WTC11 (cell line): ENCODE results near the gene ALOX12B. TPM values are rescaled to one million over a fixed set of nuclear protein-coding genes. Genes with fewer than 3 reads are reported as not detected.
A peak's percentile ranks its signal among the peaks of the same experiment; 100 is the strongest.

Experiments
- AFF4 ChIP-seq: sonication (generic); formaldehyde crosslinking; IDR thresholded peaks from 2 replicates; pipeline ENCODE4 v1.8.1; 2023; ENCODE audit warnings: mild to moderate bottlenecking, missing genetic modification reagents, borderline replicate concordance
- ATF2 ChIP-seq: sonication (generic); formaldehyde crosslinking; IDR thresholded peaks from 2 replicates; pipeline ENCODE4 v1.8.1; 2022; ENCODE audit warnings: low read depth, missing genetic modification reagents, borderline replicate concordance
- CTCF ChIP-seq: fragments of 200-600 bp; IDR thresholded peaks from 2 replicates; pipeline ENCODE4 v1.8.0; 2022; ENCODE audit warnings: antibody characterized with exemption
- ESRRA ChIP-seq: sonication (generic); formaldehyde crosslinking; IDR thresholded peaks from 2 replicates; pipeline ENCODE4 v1.8.1; 2022; ENCODE audit warnings: mild to moderate bottlenecking, missing genetic modification reagents, borderline replicate concordance
- ETV6 ChIP-seq: sonication (generic); formaldehyde crosslinking; IDR thresholded peaks from 2 replicates; pipeline ENCODE4 v1.8.1; 2022; ENCODE audit warnings: mild to moderate bottlenecking, missing genetic modification reagents
- FOXK1 ChIP-seq: sonication (generic); formaldehyde crosslinking; IDR thresholded peaks from 2 replicates; pipeline ENCODE4 v1.8.0; 2022; ENCODE audit warnings: mild to moderate bottlenecking, moderate library complexity, missing genetic modification reagents
- FOXP1 ChIP-seq: sonication (generic); formaldehyde crosslinking; IDR thresholded peaks from 2 replicates; pipeline ENCODE4 v1.8.0; 2022; ENCODE audit warnings: missing genetic modification reagents, mild to moderate bottlenecking, moderate library complexity, borderline replicate concordance
- HMGA2 ChIP-seq: fragments of 250-450 bp; sonication (Bioruptor Pico); IDR thresholded peaks from 2 replicates; pipeline ENCODE4 v1.4.0; 2021; ENCODE audit warnings: mild to moderate bottlenecking, moderate library complexity
- JUN ChIP-seq: sonication (generic); formaldehyde crosslinking; IDR thresholded peaks from 2 replicates; pipeline ENCODE4 v1.8.0; 2023; ENCODE audit warnings: mild to moderate bottlenecking, missing genetic modification reagents
- MXD4 ChIP-seq: fragments of 250-450 bp; sonication (Bioruptor Pico); IDR thresholded peaks from 2 replicates; pipeline ENCODE4 v1.8.0; 2021; ENCODE audit warnings: mild to moderate bottlenecking, moderate library complexity, borderline replicate concordance
- MYBL2 ChIP-seq: sonication (generic); formaldehyde crosslinking; IDR thresholded peaks from 2 replicates; pipeline ENCODE4 v1.8.1; 2023; ENCODE audit warnings: mild to moderate bottlenecking, moderate library complexity, missing genetic modification reagents
- NFE2L1 ChIP-seq: sonication (generic); formaldehyde crosslinking; IDR thresholded peaks from 2 replicates; pipeline ENCODE4 v1.8.1; 2023; ENCODE audit warnings: missing genetic modification reagents
- OVOL2 ChIP-seq: fragments of 250-450 bp; sonication (Bioruptor Pico); IDR thresholded peaks from 2 replicates; pipeline ENCODE4 v1.9.0; 2021; ENCODE audit warnings: mild to moderate bottlenecking, borderline replicate concordance
- PRDM15 ChIP-seq: sonication (generic); formaldehyde crosslinking; IDR thresholded peaks from 2 replicates; pipeline ENCODE4 v1.8.0; 2022; ENCODE audit warnings: missing genetic modification reagents
- RELA ChIP-seq: sonication (generic); formaldehyde crosslinking; IDR thresholded peaks from 2 replicates; pipeline ENCODE4 v1.8.1; 2022; ENCODE audit warnings: missing genetic modification reagents, mild to moderate bottlenecking, borderline replicate concordance
- SMAD4 ChIP-seq: sonication (generic); formaldehyde crosslinking; IDR thresholded peaks from 2 replicates; pipeline ENCODE4 v1.8.0; 2022; ENCODE audit warnings: mild to moderate bottlenecking, missing genetic modification reagents
- SP1 ChIP-seq: sonication (generic); formaldehyde crosslinking; conservative IDR thresholded peaks from 2 replicates; pipeline ENCODE4 v1.8.1; 2022; ENCODE audit warnings: missing genetic modification reagents
- USF1 ChIP-seq: sonication (generic); formaldehyde crosslinking; IDR thresholded peaks from 2 replicates; pipeline ENCODE4 v1.8.0; 2022; ENCODE audit warnings: mild to moderate bottlenecking, missing genetic modification reagents
- ZBTB43 ChIP-seq: sonication (generic); formaldehyde crosslinking; IDR thresholded peaks from 2 replicates; pipeline ENCODE4 v1.8.1; 2023; ENCODE audit warnings: mild to moderate bottlenecking, missing genetic modification reagents
- ZNF416 ChIP-seq: fragments of 250-450 bp; sonication (Bioruptor Pico); IDR thresholded peaks from 2 replicates; pipeline ENCODE4 v1.9.0; 2021; ENCODE audit warnings: mild to moderate bottlenecking, inconsistent platforms
- total RNA-seq: library from RNA; stranded (reverse); gene quantifications from 3 replicates; pipeline ENCODE4 v1.2.3, GENCODE V29; 2021
- TF ChIP-seq, protein P1 (sequence below): sonication (generic); formaldehyde crosslinking; IDR thresholded peaks from 2 replicates; pipeline ENCODE4 v1.8.1; 2023; ENCODE audit warnings: mild to moderate bottlenecking, moderate library complexity, missing genetic modification reagents
- TF ChIP-seq, protein P2 (sequence below): sonication (generic); formaldehyde crosslinking; IDR thresholded peaks from 2 replicates; pipeline ENCODE4 v1.8.0; 2022; ENCODE audit warnings: mild to moderate bottlenecking, missing genetic modification reagents

ALOX12B gene
- total RNA-seq, 1 experiment from 2014 or later = 0.72 TPM

DNA sequence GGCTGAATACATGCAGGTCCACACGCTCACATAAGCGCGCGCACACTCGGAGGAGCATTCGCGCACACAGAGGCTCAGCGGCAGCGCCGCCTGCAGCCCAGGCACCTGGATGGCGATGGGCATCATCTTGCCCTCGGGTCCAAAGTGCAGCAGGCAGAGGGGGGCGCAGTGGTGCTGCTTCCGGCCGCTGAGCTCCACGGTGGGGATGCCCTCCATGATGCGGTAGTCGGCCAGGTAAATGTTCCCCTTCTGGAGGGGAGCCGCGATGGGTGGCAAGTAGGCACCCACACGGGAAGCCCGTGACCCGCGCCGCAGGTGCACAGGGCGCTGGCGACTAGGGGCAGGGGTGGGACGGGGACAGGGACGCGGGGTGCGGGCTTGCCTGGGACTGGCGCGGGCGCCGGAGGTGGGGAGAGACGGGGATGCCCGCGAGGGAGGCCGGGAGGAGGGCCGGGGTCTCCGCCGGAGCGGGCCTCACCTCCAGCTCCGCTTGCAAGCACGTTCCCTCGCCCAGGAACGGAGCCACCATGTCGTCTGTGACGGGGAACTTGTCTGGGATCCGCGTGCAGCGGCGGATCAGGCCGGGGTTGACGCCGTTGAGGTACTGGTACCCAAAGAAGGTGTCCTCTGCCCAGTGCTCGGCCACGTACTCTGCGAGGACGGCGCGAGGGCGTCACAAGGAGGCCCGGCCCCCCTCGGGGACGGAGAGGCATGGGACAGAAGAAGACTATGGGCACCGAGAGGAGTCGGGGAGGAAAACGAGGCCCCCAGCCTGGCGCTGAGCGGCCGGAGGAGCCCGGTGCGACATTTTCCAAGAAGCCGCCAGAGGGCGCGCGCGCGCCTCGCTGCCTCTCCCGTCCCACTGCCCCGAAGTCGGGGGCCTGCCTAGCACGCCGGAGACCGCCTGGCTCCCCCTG lies 8.0 kb downstream of the ALOX12B start (continued):
- TF ChIP-seq ETV6 (CRISPR knock-in tag) (0 out of 2 replicates have a peak, but pooled peaks have one; percentile 62), ATF2 (CRISPR knock-in tag) (no peak), FOXP1 (CRISPR knock-in tag) (peak; percentile 20; the same call in 1 of the 2 replicates), MXD4 (CRISPR knock-in tag) (no peak), ESRRA (no peak), OVOL2 (CRISPR knock-in tag) (no peak), MYBL2 (CRISPR knock-in tag) (0 out of 2 replicates have a peak, but pooled peaks have one; percentile 54), SMAD4 (no peak), HMGA2 (CRISPR knock-in tag) (no peak), RELA (no peak), AFF4 (CRISPR knock-in tag) (0 out of 2 replicates have a peak, but pooled peaks have one; percentile 25), ZBTB43 (CRISPR knock-in tag) (0 out of 2 replicates have a peak, but pooled peaks have one; percentile 27), NFE2L1 (CRISPR knock-in tag) (no peak), CTCF (peak; percentile 85), SP1 (CRISPR knock-in tag) (peak; percentile 72), USF1 (CRISPR knock-in tag) (0 out of 2 replicates have a peak, but pooled peaks have one; percentile 31), ZNF416 (CRISPR knock-in tag) (peak; percentile 98), PRDM15 (peak; percentile 5; the same call in 1 of the 2 replicates), JUN (CRISPR knock-in tag) (no peak), FOXK1 (CRISPR knock-in tag) (peak; percentile 65; the same call in 1 of the 2 replicates)
- TF ChIP-seq, protein P1, sequence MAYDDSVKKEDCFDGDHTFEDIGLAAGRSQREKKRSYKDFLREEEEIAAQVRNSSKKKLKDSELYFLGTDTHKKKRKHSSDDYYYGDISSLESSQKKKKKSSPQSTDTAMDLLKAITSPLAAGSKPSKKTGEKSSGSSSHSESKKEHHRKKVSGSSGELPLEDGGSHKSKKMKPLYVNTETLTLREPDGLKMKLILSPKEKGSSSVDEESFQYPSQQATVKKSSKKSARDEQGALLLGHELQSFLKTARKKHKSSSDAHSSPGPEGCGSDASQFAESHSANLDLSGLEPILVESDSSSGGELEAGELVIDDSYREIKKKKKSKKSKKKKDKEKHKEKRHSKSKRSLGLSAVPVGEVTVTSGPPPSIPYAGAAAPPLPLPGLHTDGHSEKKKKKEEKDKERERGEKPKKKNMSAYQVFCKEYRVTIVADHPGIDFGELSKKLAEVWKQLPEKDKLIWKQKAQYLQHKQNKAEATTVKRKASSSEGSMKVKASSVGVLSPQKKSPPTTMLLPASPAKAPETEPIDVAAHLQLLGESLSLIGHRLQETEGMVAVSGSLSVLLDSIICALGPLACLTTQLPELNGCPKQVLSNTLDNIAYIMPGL (CRISPR knock-in tag) = peak; percentile 99
- TF ChIP-seq, protein P2, sequence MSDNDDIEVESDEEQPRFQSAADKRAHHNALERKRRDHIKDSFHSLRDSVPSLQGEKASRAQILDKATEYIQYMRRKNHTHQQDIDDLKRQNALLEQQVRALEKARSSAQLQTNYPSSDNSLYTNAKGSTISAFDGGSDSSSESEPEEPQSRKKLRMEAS (CRISPR knock-in tag) = peak; percentile 71
